NOMO-1 (cell line): ENCODE measurements around the gene TGM3.

Experiments used
- DNase-seq, 2 experiments: peaks; one replicate each; lab custom pipeline; 2025; ENCODE audit not compliant: unreplicated experiment in 2 of 2; lab: John Stamatoyannopoulos, UW

The TGM3 gene

GRCh38 chr20:2335096-2335870, 39.5 kb downstream of the TGM3 start:
- no peak for DNase-seq

- no peak for DNase-seq
These were observed 40.7 kb downstream of the TGM3 start for GRCh38 chr20:2336471-2336870.

GRCh38 chr20:2337142-2337541, 41.3 kb downstream of the TGM3 start:
- no peak for DNase-seq

- DNase-seq = peak; percentile 26 to 58
These were observed 42.7 kb downstream of the TGM3 start for GRCh38 chr20:2338411-2339066.

GRCh38 chr20:2340136-2340535, 44.3 kb downstream of the TGM3 start:
- DNase-seq = no peak

GRCh38 chr20:2340823-2341222, 45.0 kb downstream of the TGM3 start:
- DNase-seq = no peak

- no peak for DNase-seq
These were observed 45.5 kb downstream of the TGM3 start for GRCh38 chr20:2341336-2341735.

GRCh38 chr20:2342243-2342642, 46.4 kb downstream of the TGM3 start:
- no peak for DNase-seq

GRCh38 chr20:2346188-2346587, 50.4 kb downstream of the TGM3 start:
- DNase-seq = no peak

GRCh38 chr20:2348336-2348735, 52.5 kb downstream of the TGM3 start:
- no peak for DNase-seq

GRCh38 chr20:2349801-2350200, 54.0 kb downstream of the TGM3 start:
- DNase-seq = no peak

- no peak for DNase-seq
These were observed 54.8 kb downstream of the TGM3 start for GRCh38 chr20:2350606-2351005.

- peak; percentile 18 to 34 for DNase-seq
These were observed 57.4 kb downstream of the TGM3 start for GRCh38 chr20:2353231-2353630.

- no peak for DNase-seq
These were observed 61.3 kb downstream of the TGM3 start for GRCh38 chr20:2357114-2357513.

- no peak for DNase-seq
These were observed 62.2 kb downstream of the TGM3 start for GRCh38 chr20:2358006-2358405.

GRCh38 chr20:2361035-2361593, 65.3 kb downstream of the TGM3 start:
- no peak for DNase-seq

- DNase-seq = no peak
These were observed 67.4 kb downstream of the TGM3 start for GRCh38 chr20:2363187-2363586.

GRCh38 chr20:2363587-2363986, 67.8 kb downstream of the TGM3 start:
- DNase-seq = no peak

- peak in 1 of 2 experiments; percentile 9 for DNase-seq
These were observed 68.2 kb downstream of the TGM3 start for GRCh38 chr20:2364044-2364443.

- DNase-seq = no peak
These were observed 69.3 kb downstream of the TGM3 start for GRCh38 chr20:2365091-2365490.

GRCh38 chr20:2365666-2366065, 69.9 kb downstream of the TGM3 start:
- DNase-seq = no peak

- no peak for DNase-seq
These were observed 72.8 kb downstream of the TGM3 start for GRCh38 chr20:2368621-2369020.
